GM19463 (cell line): ENCODE measurements around the gene CHCHD4.

Experiments
- ATAC-seq: cut with Tn5 transposase; IDR thresholded peaks from one replicate; pipeline ENCODE4 v1.9.1; 2021; ENCODE audit warnings: mild to moderate bottlenecking, moderate library complexity; ENCODE audit not compliant: unreplicated experiment

The CHCHD4 gene

DNA sequence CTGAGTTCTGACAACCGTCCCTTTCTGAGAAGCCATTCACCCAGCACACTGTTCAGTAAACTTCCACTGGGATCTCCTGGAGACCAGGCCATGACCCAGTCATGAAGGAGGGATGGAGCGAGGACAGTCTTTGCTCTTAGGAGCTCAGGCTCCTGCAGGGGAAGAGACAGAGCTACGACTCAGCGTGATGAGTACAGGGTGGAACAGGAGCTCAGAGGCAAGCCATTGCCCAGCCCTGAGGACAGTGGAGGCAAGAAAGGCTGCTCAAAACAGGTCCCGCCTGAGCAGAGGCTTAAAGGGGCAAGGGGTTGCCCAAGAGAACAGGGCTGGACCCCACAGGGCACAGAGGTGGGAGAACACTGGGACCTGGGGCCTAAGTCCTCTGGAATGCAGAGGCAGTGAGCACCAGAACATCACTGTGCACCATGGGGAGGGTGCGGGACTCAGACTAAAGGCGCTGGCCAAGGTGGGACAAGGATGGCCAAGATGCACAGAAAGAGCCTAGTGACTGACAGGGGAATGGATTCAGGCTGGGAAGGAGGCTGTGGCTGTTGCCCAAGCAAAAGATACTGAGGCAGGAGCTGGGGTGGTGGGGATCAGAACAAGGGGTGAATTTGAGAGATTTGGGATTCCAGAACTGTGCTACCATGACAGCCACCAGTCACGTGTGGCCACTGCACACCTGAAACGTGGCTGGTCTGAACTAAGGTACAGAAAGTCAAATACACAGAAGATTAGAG, 26.0 kb upstream of the CHCHD4 start:
- no peak for ATAC-seq

DNA sequence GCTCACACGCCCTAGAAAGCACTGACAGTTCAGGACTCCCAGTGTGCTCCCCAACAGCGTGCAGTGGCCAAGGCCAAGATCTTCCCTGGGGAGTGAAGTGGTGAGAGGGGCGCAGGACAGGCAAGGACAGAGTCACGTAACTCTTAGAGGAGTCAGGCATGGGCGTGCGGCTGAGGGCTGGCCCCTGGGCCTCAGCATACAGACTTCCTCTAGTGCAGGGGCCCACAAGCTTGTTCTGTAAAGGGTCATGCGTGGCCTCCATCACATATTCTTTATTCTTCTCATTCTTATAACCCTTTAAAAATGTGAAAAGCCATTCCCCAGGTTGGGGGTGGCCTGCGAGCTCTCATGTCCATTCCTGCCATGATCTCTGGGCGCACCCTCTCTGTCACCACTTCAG, 25.4 kb upstream of the CHCHD4 start:
- no peak for ATAC-seq

DNA sequence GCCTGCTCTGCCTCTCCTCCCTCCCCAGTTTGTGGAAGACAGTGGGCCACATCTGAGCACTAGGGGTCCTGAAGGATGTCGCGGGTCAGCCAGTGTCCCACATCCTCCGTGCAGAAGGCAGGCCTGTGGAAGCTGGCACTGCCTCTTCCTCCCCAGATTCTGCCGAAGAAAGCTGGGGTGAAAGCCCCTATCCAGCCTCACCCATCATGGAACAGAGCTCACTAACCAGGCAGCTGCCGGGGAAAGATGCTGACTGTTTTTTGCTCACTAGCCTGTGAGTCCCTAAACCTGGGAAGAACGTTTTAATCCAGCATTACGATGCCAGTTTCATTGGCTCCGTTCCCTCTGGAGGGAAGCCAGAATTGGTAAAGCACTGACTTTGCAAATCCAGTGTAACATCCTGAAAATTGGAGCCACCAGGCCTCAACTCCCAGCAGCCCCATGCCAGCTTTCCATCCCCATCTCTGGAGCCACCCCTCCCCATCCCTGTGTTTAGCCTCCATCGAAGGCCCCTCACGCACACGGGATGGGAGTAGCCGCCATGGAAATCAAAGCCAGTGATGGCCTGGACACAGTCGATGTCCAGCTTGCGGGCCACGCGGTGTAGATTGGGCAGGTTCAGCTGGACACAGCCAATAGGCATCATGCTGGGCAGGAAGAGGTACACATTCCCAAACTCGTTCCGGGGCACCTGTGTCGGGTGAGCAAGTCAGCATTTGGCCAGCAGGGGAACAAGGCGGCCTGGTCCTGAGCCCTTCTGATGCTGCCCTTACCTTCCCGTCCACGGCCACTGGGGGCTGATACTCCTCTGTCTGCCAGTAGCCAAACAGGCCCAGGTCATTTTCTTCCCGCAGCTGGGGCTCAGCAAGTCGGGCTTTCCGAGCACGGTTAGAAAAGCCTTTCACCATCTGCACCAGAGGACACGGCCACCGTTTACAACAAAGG, 23.6 kb upstream of the CHCHD4 start:
- no peak for ATAC-seq

DNA sequence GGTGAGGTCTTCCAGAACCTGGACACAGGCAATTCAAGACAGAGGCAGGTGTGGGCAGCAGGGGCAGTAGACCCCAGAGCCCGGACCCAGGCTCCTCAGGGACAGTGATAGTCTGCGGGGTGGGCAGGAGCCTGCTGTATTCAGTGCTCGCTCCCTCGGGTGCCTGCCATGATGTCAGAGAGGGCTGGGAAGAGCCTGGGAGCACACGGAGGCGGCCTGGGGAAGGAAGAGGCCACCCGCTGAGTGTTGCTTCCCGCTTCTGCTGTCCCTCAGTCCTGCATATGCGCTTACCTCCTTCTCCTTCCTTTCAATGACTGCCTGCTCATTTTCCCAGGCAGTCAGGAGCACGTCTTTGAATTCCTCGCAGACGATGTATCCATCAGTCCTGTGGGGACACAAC, 22.9 kb upstream of the CHCHD4 start:
- no peak for ATAC-seq

DNA sequence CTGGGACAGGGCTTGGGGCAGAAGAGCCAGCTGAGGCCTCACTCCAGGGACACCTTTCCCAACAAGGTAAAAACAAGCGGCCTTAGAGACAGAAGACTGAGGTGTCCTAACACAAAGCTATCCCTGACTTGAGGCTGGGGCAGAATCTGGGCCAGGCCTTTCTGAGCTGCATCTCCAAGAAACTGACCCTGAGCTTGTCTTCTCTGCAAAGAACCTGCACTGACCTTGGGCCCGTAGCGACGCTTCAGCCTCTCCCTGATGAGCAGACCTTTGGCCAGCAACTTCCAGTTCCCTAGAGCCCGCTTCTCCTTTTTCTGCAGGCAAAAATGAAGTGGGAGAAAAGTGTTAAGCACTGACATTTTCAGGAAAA, 22.4 kb upstream of the CHCHD4 start:
- no peak for ATAC-seq

DNA sequence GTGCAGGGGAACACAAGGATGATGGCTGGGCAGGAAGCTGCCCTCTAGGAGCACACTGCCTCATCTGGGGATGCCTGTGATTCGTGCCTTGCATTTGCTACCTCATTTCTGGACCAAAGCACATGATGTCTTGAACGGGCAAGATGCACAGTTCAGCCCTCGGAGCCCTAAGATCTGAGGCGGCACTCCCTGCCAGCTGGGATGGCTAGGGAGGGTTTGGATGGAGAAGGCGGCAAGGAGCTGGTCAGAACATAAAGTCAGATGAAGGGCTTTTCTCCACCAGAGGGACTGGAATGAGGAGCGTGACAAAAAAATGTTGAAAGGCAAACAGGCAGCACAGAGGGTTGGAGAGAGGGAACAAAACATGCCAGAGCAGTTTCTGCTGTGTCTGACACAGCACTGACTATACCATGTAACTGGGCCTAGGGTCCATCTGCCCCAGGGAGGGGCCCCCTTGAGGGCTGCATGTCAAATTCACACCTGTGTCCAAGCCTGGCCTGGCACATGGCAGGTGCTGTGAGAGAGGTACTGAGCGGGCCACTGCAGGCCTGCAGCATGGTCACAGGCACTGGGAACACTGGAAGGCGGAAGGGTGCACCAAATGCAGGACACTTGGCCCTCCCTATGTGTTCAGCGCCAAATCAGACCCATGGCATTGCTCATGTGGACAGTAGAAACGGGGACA, 21.9 kb upstream of the CHCHD4 start:
- no peak for ATAC-seq

DNA sequence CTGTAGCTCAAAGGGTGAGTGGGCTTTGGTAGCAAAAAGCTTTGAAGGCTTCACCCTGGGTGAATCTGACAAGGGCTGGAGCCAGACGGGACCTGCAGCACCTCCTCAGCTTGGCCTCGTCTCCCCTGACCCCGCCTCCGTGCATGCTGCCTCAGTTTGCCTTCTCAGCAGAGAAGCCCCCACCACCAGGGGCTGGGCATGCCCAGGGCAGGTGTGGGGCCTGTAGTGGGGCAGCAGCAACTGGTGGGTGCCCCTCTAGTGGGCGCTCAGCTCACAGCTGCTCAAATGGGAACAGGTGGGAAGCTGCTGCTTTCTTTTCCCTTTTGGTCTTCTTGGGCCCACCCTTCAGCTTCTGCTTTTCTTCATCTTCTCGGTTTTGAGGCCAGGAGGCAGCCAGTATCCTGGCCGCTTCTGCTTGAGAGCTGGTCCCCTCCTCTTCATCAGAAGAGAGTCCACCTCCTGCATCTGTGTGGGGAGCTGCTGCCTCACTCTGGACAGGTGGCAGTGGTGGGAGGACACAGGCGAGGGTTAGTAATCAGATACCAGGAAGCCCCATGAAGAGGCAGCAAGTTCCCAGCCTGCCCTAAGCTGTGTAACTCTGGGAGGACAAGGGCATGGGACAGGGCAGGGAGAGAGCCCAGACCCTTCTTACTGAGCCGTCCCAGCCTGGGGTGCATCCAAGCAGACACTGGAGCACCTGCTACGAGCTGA, 21.2 kb upstream of the CHCHD4 start:
- ATAC-seq, result no peak

DNA sequence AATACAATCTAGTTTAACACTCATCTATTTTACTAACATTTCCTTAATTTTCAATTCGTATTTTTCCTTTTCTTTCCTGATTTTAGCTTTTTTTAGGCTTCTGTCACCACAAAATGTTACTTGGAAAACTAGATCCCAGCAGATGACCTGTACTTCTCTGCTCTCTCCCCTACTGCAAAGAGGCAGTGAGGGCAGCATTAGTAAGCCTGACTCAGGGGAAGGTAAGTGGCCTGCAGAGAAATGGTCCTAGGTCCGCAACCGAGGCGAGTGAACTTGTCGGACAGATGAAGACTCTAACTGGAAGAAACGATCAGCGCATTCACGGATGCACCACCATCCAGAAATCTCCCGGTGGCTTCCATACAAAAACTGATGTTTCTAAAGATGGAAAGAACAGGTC, 20.6 kb upstream of the CHCHD4 start:
- no peak for ATAC-seq

DNA sequence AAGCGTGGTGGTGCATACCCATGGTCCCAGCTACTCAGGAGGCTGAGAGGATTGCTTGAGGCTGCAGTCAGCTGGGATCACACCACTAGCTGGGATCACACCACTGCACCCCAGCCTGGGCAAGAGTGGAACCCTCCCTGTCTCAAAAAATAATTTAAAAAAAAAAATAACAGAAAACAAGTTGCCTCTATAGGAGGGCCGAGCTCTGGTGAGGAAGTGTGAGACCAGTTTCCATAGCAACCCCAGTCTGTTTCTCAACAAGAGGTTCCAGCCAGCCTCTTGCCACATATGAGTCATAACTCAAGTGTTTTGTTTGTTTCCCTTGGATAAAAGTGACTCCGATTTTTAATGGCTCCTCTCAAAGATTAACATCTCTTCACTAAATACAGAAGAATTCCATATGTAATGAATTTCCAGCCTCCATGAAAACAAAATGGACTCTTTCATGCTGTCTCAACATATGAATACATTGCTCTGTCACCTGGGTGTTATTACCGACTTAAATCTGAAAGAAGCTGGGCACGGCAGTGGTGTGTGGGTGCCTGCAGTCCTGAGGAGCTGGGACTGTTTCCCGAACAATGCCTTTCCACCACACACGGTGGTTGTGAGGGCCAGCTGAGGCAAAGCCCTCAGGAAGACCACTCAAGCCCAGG, 19.9 kb upstream of the CHCHD4 start:
- ATAC-seq, result peak; percentile 98

DNA sequence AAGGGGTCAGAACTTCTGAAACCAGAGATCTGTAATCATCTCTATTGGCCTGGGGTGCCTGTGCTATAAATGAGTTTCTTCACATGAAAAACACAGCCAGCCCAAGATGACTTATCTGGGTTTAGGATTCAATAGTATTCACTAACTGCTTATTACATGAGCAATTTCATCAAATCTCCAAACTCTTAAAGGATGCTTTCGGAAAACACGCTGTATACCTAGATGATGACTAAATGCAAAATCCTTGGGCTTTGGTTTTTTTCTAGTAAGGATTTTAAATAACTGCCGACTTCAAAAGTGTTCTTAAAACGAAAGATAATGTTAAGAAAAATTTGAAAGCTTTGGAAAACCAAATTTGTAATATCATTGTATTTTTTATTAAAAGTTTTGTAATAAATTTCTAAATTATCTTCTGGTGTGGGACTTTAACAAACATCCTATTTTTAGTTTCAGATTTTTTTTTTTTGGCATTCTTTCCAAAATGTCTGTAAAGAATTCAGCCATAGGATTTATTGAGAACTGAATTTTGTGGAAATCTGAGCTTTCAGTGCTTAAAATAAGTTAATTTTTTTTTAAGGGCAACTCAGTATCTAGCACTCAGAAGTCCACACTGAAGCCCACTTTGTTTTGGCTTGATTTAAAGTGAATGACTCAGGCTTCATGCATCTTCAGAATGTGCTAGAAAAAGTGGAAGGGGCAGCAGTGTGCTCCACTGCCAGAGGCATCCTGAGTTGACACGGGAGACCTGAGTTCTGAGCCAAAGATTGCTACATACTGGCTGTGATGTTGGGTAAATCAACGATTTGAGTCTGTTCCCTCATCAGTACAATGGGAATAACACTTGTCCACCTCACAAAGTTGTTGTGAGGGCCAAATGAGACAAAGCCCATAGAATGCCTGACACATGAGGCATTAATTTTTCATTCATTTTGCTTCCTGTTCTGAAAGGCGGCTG, 18.9 kb upstream of the CHCHD4 start:
- no peak for ATAC-seq

DNA sequence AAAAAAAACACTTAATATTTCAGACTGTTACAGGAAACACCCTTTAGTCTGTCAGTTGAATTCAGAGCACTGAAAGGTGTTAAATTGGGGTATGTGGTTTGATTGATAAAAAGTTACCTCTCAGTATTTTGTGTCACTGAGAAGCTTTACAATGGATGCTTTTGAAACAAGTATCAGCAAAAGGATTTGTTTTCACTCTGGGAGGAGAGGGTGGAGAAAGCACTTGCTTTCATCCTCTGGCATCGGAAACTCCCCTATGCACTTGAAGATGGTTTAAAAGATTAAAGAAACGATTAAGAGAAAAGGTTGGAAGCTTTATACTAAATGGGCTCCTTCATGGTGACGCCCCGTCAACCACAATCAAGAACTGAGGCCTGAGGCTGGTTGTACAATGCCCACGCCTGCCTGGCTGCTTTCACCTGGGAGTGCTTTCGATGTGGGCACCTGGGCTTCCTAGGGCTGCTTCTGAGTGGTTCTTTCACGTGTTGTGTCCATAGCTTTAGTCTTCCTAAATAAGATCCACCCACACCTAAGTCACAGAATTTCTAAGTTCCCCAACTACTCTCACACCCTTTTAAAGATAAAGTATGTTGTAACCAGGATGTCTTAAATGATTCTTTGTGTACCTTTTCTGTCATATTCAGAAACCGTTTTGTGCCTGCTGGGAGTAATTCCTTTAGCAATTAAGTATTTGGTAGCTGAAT, 18.0 kb upstream of the CHCHD4 start:
- no peak for ATAC-seq

DNA sequence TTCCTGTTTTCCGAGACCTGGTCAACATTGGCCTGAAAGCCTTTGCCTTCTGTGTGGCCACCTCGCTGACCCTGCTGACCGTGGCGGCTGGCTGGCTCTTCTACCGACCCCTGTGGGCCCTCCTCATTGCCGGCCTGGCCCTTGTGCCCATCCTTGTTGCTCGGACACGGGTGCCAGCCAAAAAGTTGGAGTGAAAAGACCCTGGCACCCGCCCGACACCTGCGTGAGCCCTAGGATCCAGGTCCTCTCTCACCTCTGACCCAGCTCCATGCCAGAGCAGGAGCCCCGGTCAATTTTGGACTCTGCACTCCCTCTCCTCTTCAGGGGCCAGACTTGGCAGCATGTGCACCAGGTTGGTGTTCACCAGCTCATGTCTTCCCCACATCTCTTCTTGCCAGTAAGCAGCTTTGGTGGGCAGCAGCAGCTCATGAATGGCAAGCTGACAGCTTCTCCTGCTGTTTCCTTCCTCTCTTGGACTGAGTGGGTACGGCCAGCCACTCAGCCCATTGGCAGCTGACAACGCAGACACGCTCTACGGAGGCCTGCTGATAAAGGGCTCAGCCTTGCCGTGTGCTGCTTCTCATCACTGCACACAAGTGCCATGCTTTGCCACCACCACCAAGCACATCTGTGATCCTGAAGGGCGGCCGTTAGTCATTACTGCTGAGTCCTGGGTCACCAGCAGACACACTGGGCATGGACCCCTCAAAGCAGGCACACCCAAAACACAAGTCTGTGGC, 17.1 kb upstream of the CHCHD4 start:
- ATAC-seq, result no peak

DNA sequence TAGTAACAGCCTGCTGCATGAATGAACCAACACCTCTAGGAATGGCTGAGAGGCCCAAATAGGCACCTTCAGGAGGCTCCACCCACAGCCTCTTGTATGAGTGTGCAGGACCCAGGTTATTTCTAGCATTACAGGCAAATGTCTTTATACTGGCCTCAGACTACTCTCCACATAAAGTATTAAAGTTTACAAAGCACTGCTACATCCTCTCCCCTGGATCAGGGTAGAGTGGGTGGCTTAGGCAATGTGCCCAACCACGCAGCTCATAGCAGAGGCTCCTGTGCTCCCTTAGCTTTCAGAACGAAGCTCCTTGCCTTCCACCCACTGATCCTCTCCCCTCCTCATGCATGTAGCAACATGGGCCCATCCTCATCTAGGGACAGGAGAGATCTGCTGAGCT, 16.5 kb upstream of the CHCHD4 start:
- no peak for ATAC-seq

DNA sequence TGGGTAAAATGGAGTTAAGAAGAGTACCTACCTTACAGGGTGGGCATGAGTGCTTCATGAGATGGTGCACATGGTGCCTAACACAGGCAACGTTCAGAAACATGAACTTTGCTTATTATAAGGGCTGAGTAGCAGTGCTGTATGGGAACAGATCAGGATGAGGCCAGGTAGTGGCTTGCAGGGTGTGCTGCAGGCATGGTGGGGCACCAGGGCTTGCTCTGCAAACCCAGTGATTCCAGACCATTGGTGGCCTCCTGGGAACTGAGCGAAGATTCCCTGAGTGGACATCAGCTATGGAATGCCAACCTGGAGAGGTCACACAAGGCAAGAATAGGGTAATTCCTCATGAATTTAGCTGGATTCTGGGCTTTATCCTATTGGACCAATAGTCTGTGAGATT, 16.0 kb upstream of the CHCHD4 start:
- no peak for ATAC-seq

DNA sequence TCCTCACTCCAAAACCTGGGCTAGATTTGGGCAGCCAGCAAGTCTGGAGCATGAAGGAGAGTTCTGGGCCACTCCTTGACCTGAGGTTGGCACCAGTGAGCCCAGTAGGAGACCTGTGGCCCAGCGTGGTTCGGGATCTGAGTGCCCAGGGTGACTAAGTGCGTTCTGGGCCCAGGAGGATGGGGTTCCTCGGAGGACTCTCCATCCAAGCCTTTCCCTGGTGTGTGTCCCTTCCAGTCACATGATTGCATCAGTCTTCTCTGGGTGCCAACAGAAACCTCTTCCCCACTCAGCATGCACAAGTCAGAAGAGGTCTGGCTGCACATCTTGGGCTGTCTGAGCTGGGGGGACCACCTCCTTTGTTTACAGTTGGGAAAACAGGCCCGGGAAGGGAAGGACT, 15.1 kb upstream of the CHCHD4 start:
- ATAC-seq, result no peak

DNA sequence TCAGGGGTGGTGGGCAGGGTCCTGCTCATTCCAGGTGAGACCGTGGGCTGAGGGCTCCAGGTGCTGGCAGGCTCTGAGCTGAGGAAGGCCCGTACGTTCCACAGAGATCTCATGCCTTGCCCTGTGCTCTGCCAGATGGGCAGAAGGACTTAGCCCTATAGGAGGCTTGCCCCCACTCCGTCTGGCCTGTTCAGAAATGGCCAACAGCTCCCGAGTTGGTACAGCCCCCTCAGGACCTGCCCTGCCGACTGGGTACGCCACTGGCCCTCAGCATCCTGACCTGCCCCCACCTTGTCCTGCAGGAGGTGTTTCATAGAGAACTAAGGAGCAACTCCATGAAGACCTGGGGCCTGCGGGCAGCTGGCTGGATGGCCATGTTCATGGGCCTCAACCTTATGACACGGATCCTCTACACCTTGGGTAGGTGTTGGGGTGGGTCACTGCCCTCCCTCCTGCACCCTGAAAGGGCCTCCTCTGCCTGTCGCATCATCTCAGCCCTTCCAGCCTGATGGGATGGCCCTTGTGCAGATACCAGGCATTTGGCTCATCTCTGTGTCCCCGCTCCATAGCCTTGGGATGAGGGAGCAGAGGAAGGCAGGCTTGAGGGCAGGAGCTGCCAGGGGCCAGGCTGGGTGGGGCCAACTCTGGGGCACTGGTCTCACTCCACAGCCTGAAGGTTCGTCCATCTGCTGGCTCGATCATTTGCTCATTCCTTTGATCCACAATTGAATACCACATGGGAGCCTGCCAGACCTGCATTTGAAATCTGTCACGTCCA, 14.4 kb upstream of the CHCHD4 start:
- ATAC-seq, result no peak

DNA sequence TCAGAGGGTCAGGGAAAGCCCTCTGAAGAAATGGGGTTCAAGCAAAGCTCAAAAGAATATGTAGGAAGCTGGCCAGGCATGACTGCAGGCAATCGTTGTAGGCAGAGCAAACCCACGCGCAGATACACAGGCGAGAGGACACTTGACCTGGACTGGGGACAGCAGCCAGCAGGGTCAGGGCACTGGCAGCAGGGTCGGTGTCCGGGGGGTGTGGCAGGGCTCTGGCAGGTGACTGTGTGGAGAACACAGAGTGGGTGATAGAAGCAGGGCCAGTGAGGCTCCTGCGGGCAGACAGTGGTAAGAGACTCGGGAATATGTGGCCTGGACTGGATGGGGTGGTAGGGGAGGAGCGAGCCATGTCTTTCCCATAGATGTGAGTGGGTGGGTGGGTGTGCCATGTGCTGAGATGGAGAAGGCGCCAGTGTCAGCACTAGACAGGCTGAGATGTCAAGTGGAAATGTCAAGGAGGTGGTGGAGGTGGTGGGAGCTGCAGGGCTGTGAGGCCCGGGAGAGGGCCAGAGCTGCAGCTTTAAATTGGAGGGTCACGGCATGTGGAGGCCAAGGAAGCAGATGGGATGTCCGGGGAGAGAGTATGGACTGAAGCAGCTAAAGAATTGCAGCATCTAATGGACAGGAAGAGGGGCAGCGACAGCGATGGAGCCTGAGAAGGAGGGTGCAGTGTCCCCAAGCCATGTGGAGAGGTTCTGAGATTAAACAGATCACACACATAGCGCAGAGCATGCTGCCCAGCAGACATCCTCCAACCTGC, 13.6 kb upstream of the CHCHD4 start:
- ATAC-seq, result no peak
